NB4 (cell line): ENCODE results near the gene TRPV3.

Source experiments
- DNase-seq: peaks from one replicate; pipeline ENCODE4 v3.0.0; 2010; ENCODE audit warnings: low read depth
- H3K4me3 ChIP-seq: one replicate; pipeline ENCODE4 v1.5.1; 2011; ENCODE audit warnings: mild to moderate bottlenecking, low read depth, low read length, moderate library complexity
- CTCF ChIP-seq: IDR thresholded peaks from one replicate; pipeline ENCODE4 v1.5.1; 2012; ENCODE audit warnings: low read depth, low read length
- MAX ChIP-seq: IDR thresholded peaks from 2 replicates; pipeline ENCODE4 v1.6.1; 2011; ENCODE audit warnings: low read depth, low read length
- MYC ChIP-seq: IDR thresholded peaks from 2 replicates; pipeline ENCODE4 v1.6.1; 2011; ENCODE audit warnings: low read depth, low read length
- POLR2A ChIP-seq: IDR thresholded peaks from 2 replicates; pipeline ENCODE4 v1.6.1; 2011; ENCODE audit warnings: mild to moderate bottlenecking; ENCODE audit not compliant: insufficient read length; ENCODE audit errors: extremely low read depth

TRPV3 gene

GRCh38 chr17:3534881-3535252 lies 22.7 kb downstream of the TRPV3 start:
- no peak overlapping the region for H3K4me3 ChIP-seq
- no peak for TF ChIP-seq POLR2A
- TF ChIP-seq MYC: no peak
- TF ChIP-seq MAX: no peak
- no peak for TF ChIP-seq CTCF
- no peak for DNase-seq

GRCh38 chr17:3533752-3534151 lies 23.9 kb downstream of the TRPV3 start:
- no peak for TF ChIP-seq MYC
- no peak for TF ChIP-seq POLR2A
- no peak for TF ChIP-seq MAX
- TF ChIP-seq CTCF: no peak
- H3K4me3 ChIP-seq: no peak overlapping the region

GRCh38 chr17:3532859-3533142 lies 24.8 kb downstream of the TRPV3 start:
- TF ChIP-seq POLR2A: no peak
- no peak for TF ChIP-seq MAX
- TF ChIP-seq CTCF: no peak
- TF ChIP-seq MYC: no peak
- H3K4me3 ChIP-seq: no peak overlapping the region
- DNase-seq: no peak

More at GRCh38 chr17:3533752-3534151, 23.9 kb downstream of the TRPV3 start:
- no peak for DNase-seq

GRCh38 chr17:3532106-3532858 lies 25.3 kb downstream of the TRPV3 start:
- TF ChIP-seq CTCF: no peak
- TF ChIP-seq POLR2A: no peak
- TF ChIP-seq MYC: no peak
- no peak for TF ChIP-seq MAX
- no peak overlapping the region for H3K4me3 ChIP-seq
- DNase-seq: no peak

- TF ChIP-seq MAX (no peak), MYC (no peak), CTCF (no peak), POLR2A (no peak)
These were observed 26.1 kb downstream of the TRPV3 start for GRCh38 chr17:3531266-3532101.

More at GRCh38 chr17:3531266-3532101, 26.1 kb downstream of the TRPV3 start:
- H3K4me3 ChIP-seq: no peak overlapping the region
- DNase-seq: no peak
